KMS-11 (cell line): Measurements from ENCODE around the gene SMARCC2.
"Not testable (repeated sequence)": the region's sequence is repeated elsewhere in the genome, so short reads cannot be mapped to it uniquely, and the experiment has no call there.

Experiments
- H2AFZ ChIP-seq: fragments of 200-600 bp; sonication (generic); 2 replicates; pipeline ENCODE4 v1.6.1; 2016; ENCODE audit warnings: antibody characterized with exemption, mixed run types, low read depth
- H3K27ac ChIP-seq: fragments of 200-600 bp; sonication (generic); 2 replicates; pipeline ENCODE4 v1.6.1; 2016; ENCODE audit warnings: mild to moderate bottlenecking, mixed run types
- H3K27me3 ChIP-seq: fragments of 200-600 bp; sonication (generic); 2 replicates; pipeline ENCODE4 v1.6.1; 2017; ENCODE audit warnings: mild to moderate bottlenecking, low read depth, mixed run types, moderate library complexity; ENCODE audit not compliant: insufficient read depth
- H3K36me3 ChIP-seq: fragments of 200-600 bp; sonication (generic); 2 replicates; pipeline ENCODE4 v1.6.1; 2017; ENCODE audit warnings: mild to moderate bottlenecking, mixed run types; ENCODE audit not compliant: insufficient read depth
- H3K4me1 ChIP-seq: fragments of 200-600 bp; sonication (generic); 2 replicates; pipeline ENCODE4 v1.6.1; 2016; ENCODE audit warnings: mild to moderate bottlenecking, low read depth, mixed run types; ENCODE audit not compliant: poor library complexity, severe bottlenecking
- H3K4me2 ChIP-seq: fragments of 200-600 bp; sonication (generic); 2 replicates; pipeline ENCODE4 v1.7.0; 2016; ENCODE audit warnings: mild to moderate bottlenecking, mixed run types
- H3K4me3 ChIP-seq: fragments of 200-600 bp; sonication (generic); IDR thresholded peaks from 2 replicates; pipeline ENCODE4 v1.6.1; 2017; ENCODE audit warnings: low read depth, low read length, mixed read lengths; ENCODE audit not compliant: insufficient read depth
- H3K79me2 ChIP-seq: fragments of 200-600 bp; sonication (generic); 2 replicates; pipeline ENCODE4 v1.6.1; 2016; ENCODE audit warnings: low read depth, mixed run types; ENCODE audit not compliant: insufficient read depth
- H3K9ac ChIP-seq: fragments of 200-600 bp; sonication (generic); 2 replicates; pipeline ENCODE4 v1.6.1; 2016; ENCODE audit warnings: mild to moderate bottlenecking, mixed run types
- H4K20me1 ChIP-seq: fragments of 200-600 bp; sonication (generic); 2 replicates; pipeline ENCODE4 v1.6.1; 2016; ENCODE audit warnings: mild to moderate bottlenecking, mixed run types; ENCODE audit not compliant: insufficient read depth
- CTCF ChIP-seq: fragments of 200-600 bp; sonication (generic); conservative IDR thresholded peaks from 2 replicates; pipeline ENCODE4 v1.6.1; 2017; ENCODE audit warnings: low read depth, mild to moderate bottlenecking, antibody characterized with exemption, low read length, moderate library complexity, mixed read lengths

Gene SMARCC2

GRCh38 chr12:56157201-56158028 is 31.9 kb downstream of the SMARCC2 start:
- H3K27ac ChIP-seq = peak overlapping the region; percentile 66
- H4K20me1 ChIP-seq = no peaks in the 10 kb centered on the region
- H2AFZ ChIP-seq = peak overlapping the region; percentile 48
- peak; percentile 88 for TF ChIP-seq CTCF
- no peak overlapping the region for H3K4me3 ChIP-seq
- H3K36me3 ChIP-seq = peaks cover 22% of the 10 kb centered on the region; the same call in 1 of the 2 replicates
- H3K9ac ChIP-seq = peak overlapping the region; percentile 82
- H3K79me2 ChIP-seq = peaks cover 35% of the 10 kb centered on the region
- H3K4me2 ChIP-seq = peak overlapping the region; percentile 86
- peaks cover 54% of the 10 kb centered on the region for H3K4me1 ChIP-seq
- H3K27me3 ChIP-seq = no peaks in the 10 kb centered on the region

GRCh38 chr12:56156464-56157200 is 32.7 kb downstream of the SMARCC2 start:
- peaks cover 54% of the 10 kb centered on the region for H3K4me1 ChIP-seq
- H2AFZ ChIP-seq = not testable (repeated sequence)

GRCh38 chr12:56155256-56155845 is 33.9 kb downstream of the SMARCC2 start:
- no peak overlapping the region for H3K9ac ChIP-seq
- peaks cover 8% of the 10 kb centered on the region; the same call in 1 of the 2 replicates for H3K36me3 ChIP-seq
- H3K27me3 ChIP-seq = no peaks in the 10 kb centered on the region
- peaks cover 56% of the 10 kb centered on the region for H3K4me1 ChIP-seq
- TF ChIP-seq CTCF = no peak
- no peak overlapping the region for H3K27ac ChIP-seq
- H3K4me2 ChIP-seq = no peak overlapping the region
- peaks cover 23% of the 10 kb centered on the region for H3K79me2 ChIP-seq
- no peaks in the 10 kb centered on the region for H4K20me1 ChIP-seq
- H3K4me3 ChIP-seq = no peak overlapping the region
- no peak overlapping the region for H2AFZ ChIP-seq

More at GRCh38 chr12:56156464-56157200, 32.7 kb downstream of the SMARCC2 start:
- H3K9ac ChIP-seq, H4K20me1 ChIP-seq, H3K4me3 ChIP-seq, H3K27me3 ChIP-seq: not testable (repeated sequence)
- peaks cover 35% of the 10 kb centered on the region for H3K79me2 ChIP-seq
- H3K4me2 ChIP-seq = peak overlapping the region; percentile 86
- peaks cover 14% of the 10 kb centered on the region; the same call in 1 of the 2 replicates for H3K36me3 ChIP-seq
- peak overlapping the region; percentile 66; the same call in 1 of the 2 replicates for H3K27ac ChIP-seq

- Histone ChIP-seq H3K4me1 (peaks cover 54% of the 10 kb centered on the region), H3K79me2 (peaks cover 17% of the 10 kb centered on the region), H2AFZ (no peak overlapping the region), H3K36me3 (peaks cover 2% of the 10 kb centered on the region; the same call in 1 of the 2 replicates), H3K27ac (no peak overlapping the region), H4K20me1 (no peaks in the 10 kb centered on the region), H3K27me3 (no peaks in the 10 kb centered on the region), H3K4me2 (no peak overlapping the region), H3K4me3 (no peak overlapping the region), H3K9ac (no peak overlapping the region)
- TF ChIP-seq CTCF = no peak
These were observed 34.5 kb downstream of the SMARCC2 start for GRCh38 chr12:56154818-56155217.
